GM19193 (cell line): ENCODE measurements around the gene GORASP1.

Source experiments
- POLR2A ChIP-seq: IDR thresholded peaks from 4 replicates; pipeline ENCODE4 v1.6.1; 2011; ENCODE audit not compliant: insufficient read depth, insufficient read length; ENCODE audit errors: extremely low read depth

GORASP1 gene

GRCh38 chr3:39134305-39134704 is 26.9 kb upstream of the GORASP1 start:
- TF ChIP-seq POLR2A, result no peak

DNA sequence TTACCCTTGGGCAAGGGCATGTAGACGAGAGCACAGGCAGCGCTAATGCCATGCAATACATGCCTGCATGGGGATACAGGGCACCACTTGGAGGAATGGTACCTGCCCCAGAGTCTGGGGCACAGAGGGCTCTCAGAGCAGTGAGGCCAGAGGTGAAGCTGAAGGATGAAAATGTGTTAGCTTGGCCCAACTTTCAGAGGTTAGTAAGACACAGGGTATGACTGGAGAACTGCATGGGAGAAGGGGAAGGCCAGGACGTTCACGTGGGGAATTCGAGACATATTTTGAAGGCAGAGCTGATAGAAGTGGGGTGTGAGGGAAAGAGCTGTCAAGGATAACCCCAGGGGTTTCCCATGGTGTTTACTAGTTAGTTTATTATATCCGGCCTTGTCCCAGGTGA is 26.4 kb upstream of the GORASP1 start:
- no peak for TF ChIP-seq POLR2A

GRCh38 chr3:39133093-39133490 is 25.7 kb upstream of the GORASP1 start:
- TF ChIP-seq POLR2A, result no peak

- TF ChIP-seq POLR2A, result no peak
Observed at GRCh38 chr3:39132096-39133092, 25.0 kb upstream of the GORASP1 start.

DNA sequence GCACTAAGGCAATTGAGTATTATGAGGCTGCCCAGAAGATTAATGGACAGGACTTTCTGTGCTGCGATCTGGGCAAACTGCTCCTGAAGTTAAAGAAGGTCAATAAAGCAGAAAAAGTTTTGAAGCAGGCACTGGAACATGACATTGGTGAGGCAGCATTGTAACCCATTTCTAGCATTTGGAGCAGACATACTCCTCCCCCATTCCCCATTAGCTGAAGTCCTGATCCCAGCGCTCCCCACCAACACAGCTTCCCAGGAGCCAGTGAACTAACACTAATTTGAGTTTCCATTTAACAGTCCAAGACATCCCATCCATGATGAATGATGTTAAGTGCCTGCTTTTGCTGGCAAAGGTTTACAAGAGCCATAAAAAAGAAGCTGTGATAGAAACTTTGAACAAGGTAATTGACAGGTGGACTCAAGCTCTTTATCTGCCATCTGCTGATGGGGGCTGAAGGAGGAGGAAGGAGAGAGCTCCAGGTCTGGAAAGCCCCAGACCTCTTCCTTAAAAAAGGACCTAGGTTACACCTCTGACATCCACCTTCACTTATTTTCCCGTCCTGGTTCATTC is 23.4 kb upstream of the GORASP1 start:
- no peak for TF ChIP-seq POLR2A

DNA sequence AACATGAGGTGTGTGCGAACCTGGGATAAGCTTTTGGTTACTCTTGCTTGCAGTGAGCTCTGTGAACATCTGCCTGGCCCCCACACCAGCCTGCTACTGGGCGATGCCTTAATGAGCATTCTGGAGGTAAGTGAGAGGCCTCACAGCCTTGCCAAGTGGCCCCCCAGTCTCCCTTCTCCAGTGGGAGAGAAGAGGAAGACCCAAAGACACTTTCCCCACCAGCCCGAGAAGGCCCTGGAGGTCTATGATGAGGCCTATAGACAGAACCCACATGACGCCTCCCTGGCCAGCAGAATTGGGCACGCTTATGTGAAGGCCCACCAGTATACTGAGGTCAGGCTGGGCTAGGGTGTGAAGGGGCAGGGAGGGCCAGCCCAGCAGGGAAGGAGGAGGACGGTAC is 22.6 kb upstream of the GORASP1 start:
- no peak for TF ChIP-seq POLR2A

GRCh38 chr3:39128951-39129350 is 21.5 kb upstream of the GORASP1 start:
- no peak for TF ChIP-seq POLR2A

GRCh38 chr3:39127908-39128304 is 20.5 kb upstream of the GORASP1 start:
- no peak for TF ChIP-seq POLR2A

- no peak for TF ChIP-seq POLR2A
Observed at GRCh38 chr3:39127269-39127907, 20.0 kb upstream of the GORASP1 start.

GRCh38 chr3:39126532-39127071 is 19.2 kb upstream of the GORASP1 start:
- no peak for TF ChIP-seq POLR2A

DNA sequence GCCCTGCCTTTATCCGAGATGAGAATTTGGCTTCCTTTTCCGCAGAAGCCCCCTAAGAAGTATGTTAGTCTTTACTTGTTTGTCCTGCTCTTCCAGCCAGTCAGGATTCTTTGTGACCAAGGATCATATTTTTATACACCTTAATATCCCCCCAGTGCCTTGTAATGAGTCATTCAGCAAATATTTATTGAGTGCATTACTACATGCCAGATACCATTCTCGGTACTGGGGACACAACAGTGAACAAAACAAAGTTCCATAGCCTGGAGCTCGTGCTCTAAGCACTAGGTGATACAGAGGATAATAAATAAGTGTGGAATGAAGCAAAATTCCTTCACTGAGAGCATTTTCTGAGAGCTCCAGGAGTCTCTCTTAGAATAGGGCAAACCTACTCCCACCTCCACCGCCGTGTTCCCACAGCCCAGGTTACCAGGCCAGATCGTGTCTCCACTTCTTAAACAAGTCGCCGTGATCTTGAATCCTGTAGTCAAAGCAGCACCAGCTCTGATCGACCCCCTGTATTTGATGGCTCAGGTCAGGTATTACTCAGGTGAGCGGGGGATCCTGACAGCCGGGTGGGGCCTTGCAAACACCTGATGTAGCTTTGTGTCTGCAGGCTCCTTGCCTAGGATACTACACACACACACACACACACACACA is 18.5 kb upstream of the GORASP1 start:
- no peak for TF ChIP-seq POLR2A

DNA sequence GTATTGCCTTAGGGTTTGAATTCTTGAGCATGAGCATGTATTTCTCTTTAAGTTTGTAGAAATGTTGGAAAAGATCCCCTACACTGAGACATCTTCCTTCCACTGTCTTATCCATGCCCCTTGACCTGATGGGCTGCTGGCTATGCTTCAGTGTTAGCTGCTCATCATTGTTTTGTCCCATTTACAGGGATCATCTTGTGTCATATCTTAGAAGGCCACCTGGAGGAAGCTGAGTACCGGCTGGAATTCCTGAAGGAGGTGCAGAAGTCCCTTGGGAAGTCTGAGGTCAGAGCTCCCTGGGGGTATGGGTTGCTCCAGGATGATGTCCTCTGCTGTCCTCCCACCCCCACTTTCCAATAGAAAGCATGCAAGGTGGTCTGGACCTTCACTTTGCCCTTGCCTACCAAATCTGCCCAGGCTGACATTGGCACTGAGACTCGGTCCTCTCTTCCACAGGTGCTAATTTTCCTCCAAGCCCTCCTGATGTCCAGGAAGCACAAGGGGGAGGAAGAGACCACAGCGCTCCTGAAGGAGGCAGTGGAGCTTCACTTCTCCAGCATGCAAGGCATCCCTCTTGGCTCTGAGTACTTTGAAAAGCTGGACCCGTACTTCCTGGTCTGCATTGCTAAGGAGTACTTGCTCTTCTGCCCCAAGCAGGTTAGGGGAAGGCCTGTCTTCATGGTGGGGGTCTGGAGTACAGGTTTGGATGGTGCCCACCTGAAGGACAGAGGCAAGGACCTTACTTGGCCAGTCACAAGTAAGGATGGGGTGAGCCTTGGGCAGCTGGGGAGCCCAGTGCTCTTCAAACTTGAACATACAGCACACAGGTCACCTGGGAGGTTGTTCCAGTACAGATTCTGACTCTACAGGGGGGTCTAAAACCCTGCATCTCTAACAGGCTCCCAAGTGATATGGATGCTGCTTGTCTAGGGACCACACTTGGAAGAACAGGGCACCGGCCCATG is 17.7 kb upstream of the GORASP1 start:
- no peak for TF ChIP-seq POLR2A

- no peak for TF ChIP-seq POLR2A
Observed at GRCh38 chr3:39122813-39123212, 15.4 kb upstream of the GORASP1 start.

GRCh38 chr3:39121621-39122020 is 14.2 kb upstream of the GORASP1 start:
- no peak for TF ChIP-seq POLR2A
